ENCODE results near the gene NASP.
A peak's percentile ranks its signal among the peaks of the same experiment; 100 is the strongest.

Gene NASP

GRCh38 chr1:45640293-45640692, 56.5 kb downstream of the NASP start:
- in situ Hi-C loops (cut with MboI; ENCODE audit: low pct_unique_long_range_greater_than_20kb, low sequenced_read_pairs, unreplicated experiment), result no loop called here

GRCh38 chr1:45643321-45643720, 59.5 kb downstream of the NASP start:
- in situ Hi-C loops (cut with MboI; ENCODE audit: low pct_unique_long_range_greater_than_20kb, low sequenced_read_pairs, unreplicated experiment), result no loop called here
- no peak for DNase-seq (ENCODE audit: low spot score)
- no peak for TF ChIP-seq CTCF (IDR thresholded peaks at IDR 0.05; ENCODE audit: extremely low read depth, insufficient read depth, missing control alignments)

More at GRCh38 chr1:45640293-45640692, 56.5 kb downstream of the NASP start:
- TF ChIP-seq CTCF (IDR thresholded peaks at IDR 0.05; ENCODE audit: extremely low read depth, insufficient read depth, missing control alignments), result no peak
- DNase-seq (ENCODE audit: low spot score), result no peak

- no peak for DNase-seq (ENCODE audit: low spot score)
- TF ChIP-seq CTCF (IDR thresholded peaks at IDR 0.05; ENCODE audit: extremely low read depth, insufficient read depth, missing control alignments), result no peak
- in situ Hi-C loops (cut with MboI; ENCODE audit: low pct_unique_long_range_greater_than_20kb, low sequenced_read_pairs, unreplicated experiment), result no loop called here
These were observed 60.1 kb downstream of the NASP start for GRCh38 chr1:45643978-45644377.

- no peak for TF ChIP-seq CTCF (IDR thresholded peaks at IDR 0.05; ENCODE audit: extremely low read depth, insufficient read depth, missing control alignments)
- in situ Hi-C loops (cut with MboI; ENCODE audit: low pct_unique_long_range_greater_than_20kb, low sequenced_read_pairs, unreplicated experiment), result no loop called here
- no peak for DNase-seq (ENCODE audit: low spot score)
These were observed 60.8 kb downstream of the NASP start for GRCh38 chr1:45644661-45645060.

- TF ChIP-seq CTCF (IDR thresholded peaks at IDR 0.05; ENCODE audit: extremely low read depth, insufficient read depth, missing control alignments), result no peak
- no peak for DNase-seq (ENCODE audit: low spot score)
- in situ Hi-C loops (cut with MboI; ENCODE audit: low pct_unique_long_range_greater_than_20kb, low sequenced_read_pairs, unreplicated experiment), result no loop called here
These were observed 63.6 kb downstream of the NASP start for GRCh38 chr1:45647248-45648021.

GRCh38 chr1:45654540-45655280, 70.9 kb downstream of the NASP start:
- in situ Hi-C loops (cut with MboI; ENCODE audit: low pct_unique_long_range_greater_than_20kb, low sequenced_read_pairs, unreplicated experiment), result no loop called here
- peak; percentile 22 for DNase-seq (ENCODE audit: low spot score)
- TF ChIP-seq CTCF (IDR thresholded peaks at IDR 0.05; ENCODE audit: extremely low read depth, insufficient read depth, missing control alignments), result no peak

Measured in GM13977 (cell line).